Kidney (tissue), 14 donors: ENCODE data around the gene CSDE1. TPM values are rescaled to one million over a fixed set of nuclear protein-coding genes. Genes with fewer than 3 reads are reported as not detected.

ENCODE experiments used
- DNase-seq, 5 donors: peaks; one replicate each; pipeline ENCODE4 v3.0.0-alpha.2; 2013 to 2020
- FAIRE-seq: peaks from 2 replicates; lab custom pipeline; 2012; peaks lifted over from hg19 to GRCh38; lab: Jason Lieb, UNC
- H3K27ac ChIP-seq, 2 donors: one replicate each; pipeline ENCODE4 v1.7.0; 2013; ENCODE audit warnings: low read depth in 2 of 2, low read length in 2 of 2, inconsistent platforms in 1 of 2
- H3K27me3 ChIP-seq: one replicate; pipeline ENCODE4 v1.7.1; 2013; ENCODE audit warnings: low read length, inconsistent platforms; ENCODE audit not compliant: control insufficient read depth, insufficient read depth
- H3K36me3 ChIP-seq, 3 donors: one replicate each; pipeline versions ENCODE4 v1.7.0 to v1.7.1; 2013; ENCODE audit warnings: low read length in 3 of 3, control low read depth in 1 of 3, inconsistent platforms in 1 of 3; ENCODE audit not compliant: insufficient read depth in 3 of 3, control insufficient read depth in 2 of 3
- H3K4me1 ChIP-seq, 3 donors: one replicate each; pipeline versions ENCODE4 v1.7.0 to v1.7.1; 2013; ENCODE audit warnings: low read length in 3 of 3, inconsistent platforms in 1 of 3, low read depth in 1 of 3; ENCODE audit not compliant: control insufficient read depth in 2 of 3, insufficient read depth in 2 of 3
- H3K4me3 ChIP-seq, 3 donors: one replicate each; pipeline versions ENCODE4 v1.7.0 to v1.8.1; 2013; ENCODE audit warnings: low read length in 3 of 3, control low read depth in 1 of 3, inconsistent platforms in 1 of 3
- H3K9ac ChIP-seq, 3 donors: one replicate each; pipeline versions ENCODE4 v1.7.0 to v1.7.1; 2013; ENCODE audit warnings: low read length in 3 of 3, control low read depth in 1 of 3, inconsistent platforms in 1 of 3
- H3K9me3 ChIP-seq, 3 donors: one replicate each; pipeline versions ENCODE4 v1.7.0 to v1.7.1; 2013; ENCODE audit warnings: low read length in 3 of 3, control low read depth in 1 of 3, inconsistent platforms in 1 of 3; ENCODE audit not compliant: control insufficient read depth in 2 of 3, insufficient read depth in 1 of 3
- CTCF ChIP-seq: IDR thresholded peaks from 3 replicates; pipeline ENCODE4 v1.5.1; 2012; ENCODE audit warnings: mild to moderate bottlenecking, moderate library complexity, borderline replicate concordance; ENCODE audit not compliant: insufficient read depth; ENCODE audit errors: extremely low read depth
- intact Hi-C: fragments of 100-400 bp; cut with DNase I; formaldehyde crosslinking; loops from one replicate; pipeline ENCODE4 v1.11.1; 2022
- polyA plus RNA-seq: library from polyadenylated mRNA; stranded (reverse); fragments of 350-450 nt; fragmentation: Illumina TruSeq; extraction: RNeasy Lipid Tissue Mini Kit (QIAGEN cat#74804); gene quantifications from one replicate; pipeline ENCODE4 v1.2.3, GENCODE V29; 2014; ENCODE audit warnings: low read depth, low replicate concordance; ENCODE audit not compliant: insufficient read depth
- total RNA-seq: library from RNA; stranded (reverse); fragmentation: NEBNext Ultra II Directional; extraction: Animal tissue kit (Norgen Biotek cat#: 25700); gene quantifications from one replicate; pipeline ENCODE4 v1.2.1, GENCODE V29; 2021
- donor health status: control.
- donor health status: control.
- donor health status: control.
- donor health status: control.
- donor health status: control.
- donor health status: DM: yes; HTN: yes; CAD: no.
- donor health status: Normal renal cell carcinoma (clear cell type).

The CSDE1 gene
- total and polyA plus RNA-seq, 2 donors from 2014 or later, result 165 to 486 TPM

DNA sequence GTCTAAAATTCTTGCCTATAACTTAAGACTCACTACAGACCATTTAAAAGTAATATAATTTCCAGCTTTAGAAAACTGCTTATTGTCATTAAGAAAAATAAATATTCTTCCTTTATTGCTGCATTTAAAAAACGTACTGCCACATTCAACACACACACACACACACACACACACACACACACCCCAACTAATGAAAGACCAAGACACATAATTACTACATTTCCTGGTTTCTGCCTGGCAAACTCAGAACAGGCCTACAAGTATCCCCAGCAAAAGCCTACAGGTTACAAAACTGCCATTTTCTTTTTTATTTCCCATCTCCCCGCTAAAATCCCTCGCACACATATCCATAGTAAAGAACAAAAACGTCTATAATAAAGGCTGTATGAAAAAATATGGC, 89.4 kb downstream of the CSDE1 start:
- no peaks in the 10 kb centered on the region for H3K9me3 ChIP-seq
- no peaks in the 10 kb centered on the region for H3K36me3 ChIP-seq
- H3K4me1 ChIP-seq, result peaks cover 0 to 4% (median 0%) of the 10 kb centered on the region in 3 donors
- no peak overlapping the region for H3K9ac ChIP-seq
- intact Hi-C loops, result no loop called here
- no peaks in the 10 kb centered on the region for H3K27me3 ChIP-seq
- TF ChIP-seq CTCF, result no peak
- H3K27ac ChIP-seq, result no peak overlapping the region
- no peak for DNase-seq
- H3K4me3 ChIP-seq, result no peak overlapping the region
- FAIRE-seq, result no peak

DNA sequence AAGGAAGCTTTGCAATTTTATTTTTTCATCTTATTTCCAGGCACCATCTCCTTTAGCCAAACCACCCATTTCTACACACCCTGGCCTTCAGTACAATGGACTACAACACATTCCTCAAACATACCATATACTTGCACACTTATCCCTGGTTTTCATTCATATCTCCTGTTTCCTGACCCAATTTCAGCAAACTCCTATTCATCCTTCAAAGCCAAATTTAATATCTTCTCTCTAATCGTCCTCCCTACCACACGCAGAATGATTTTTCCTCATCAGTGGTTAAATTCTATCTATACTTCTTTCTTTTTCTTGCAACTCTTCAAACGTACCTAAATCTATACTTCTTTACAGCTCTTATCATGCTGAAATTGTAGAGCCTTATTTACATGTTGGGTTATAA, 90.8 kb downstream of the CSDE1 start:
- Histone ChIP-seq H3K4me1 (peaks cover 0 to 4% (median 0%) of the 10 kb centered on the region in 3 donors), H3K27me3 (no peaks in the 10 kb centered on the region), H3K4me3 (no peak overlapping the region), H3K9me3 (no peaks in the 10 kb centered on the region), H3K36me3 (no peaks in the 10 kb centered on the region), H3K27ac (no peak overlapping the region), H3K9ac (no peak overlapping the region)
- DNase-seq (no peak), FAIRE-seq (no peak)
- no peak for TF ChIP-seq CTCF
- intact Hi-C loops, result no loop called here

Other genes with a start within 250 kb of the CSDE1 start
- gene TRIM33, start 246.8 kb downstream of the CSDE1 start, total RNA-seq, result 36.2 TPM
- 13.3 TPM for gene TRIM33, start 246.8 kb downstream of the CSDE1 start, polyA plus RNA-seq
- gene BCAS2, start 176.4 kb downstream of the CSDE1 start, total RNA-seq, result 37.2 TPM
- 51.4 TPM for gene BCAS2, start 176.4 kb downstream of the CSDE1 start, polyA plus RNA-seq
- gene DENND2C, start 87.9 kb downstream of the CSDE1 start, total RNA-seq, result 2.5 TPM
- 0.88 TPM for gene DENND2C, start 87.9 kb downstream of the CSDE1 start, polyA plus RNA-seq
- 1.5 TPM for gene AMPD1, start 62.4 kb downstream of the CSDE1 start, total RNA-seq
- gene AMPD1, start 62.4 kb downstream of the CSDE1 start, polyA plus RNA-seq, result not detected
- 35.2 TPM for gene NRAS, start 41.2 kb downstream of the CSDE1 start, total RNA-seq
- 13.3 TPM for gene NRAS, start 41.2 kb downstream of the CSDE1 start, polyA plus RNA-seq
- gene SIKE1, start 22.7 kb upstream of the CSDE1 start, total RNA-seq, result 36.8 TPM
- gene SIKE1, start 22.7 kb upstream of the CSDE1 start, polyA plus RNA-seq, result 21.2 TPM
- gene SYCP1, start 96.9 kb upstream of the CSDE1 start, total RNA-seq, result not detected
- not detected for gene SYCP1, start 96.9 kb upstream of the CSDE1 start, polyA plus RNA-seq